GM19023 (cell line): ENCODE results near the gene TMEM30A.
A peak's percentile ranks its signal among the peaks of the same experiment; 100 is the strongest.

ENCODE experiments used
- ATAC-seq: cut with Tn5 transposase; IDR thresholded peaks from one replicate; pipeline ENCODE4 v1.9.1; 2021; ENCODE audit warnings: mild to moderate bottlenecking, moderate library complexity; ENCODE audit not compliant: unreplicated experiment

Gene TMEM30A

GRCh38 chr6:75284632-75285282 lies at the start of gene TMEM30A:
Gene TMEM30A (minus strand): TSS chr6:75284792. CDS start chr6:75284638, 154 bp downstream.
- peak; percentile 90 for ATAC-seq

- no peak for ATAC-seq
These were observed 49.1 kb upstream of the TMEM30A start for GRCh38 chr6:75333676-75334200.

GRCh38 chr6:75331151-75331550 lies 46.6 kb upstream of the TMEM30A start:
- no peak for ATAC-seq

- ATAC-seq = no peak
These were observed 45.1 kb upstream of the TMEM30A start for GRCh38 chr6:75329703-75330102.

- ATAC-seq = no peak
These were observed 43.2 kb upstream of the TMEM30A start for GRCh38 chr6:75327807-75328206.

GRCh38 chr6:75326557-75327258 lies 42.1 kb upstream of the TMEM30A start:
- no peak for ATAC-seq

- no peak for ATAC-seq
These were observed 34.3 kb upstream of the TMEM30A start for GRCh38 chr6:75318900-75319299.

- ATAC-seq = no peak
These were observed 33.1 kb upstream of the TMEM30A start for GRCh38 chr6:75317503-75318206.

GRCh38 chr6:75315978-75316377 lies 31.4 kb upstream of the TMEM30A start:
- ATAC-seq = no peak

- ATAC-seq = no peak
These were observed 23.8 kb upstream of the TMEM30A start for GRCh38 chr6:75308250-75308988.

GRCh38 chr6:75307364-75308004 lies 22.9 kb upstream of the TMEM30A start:
- no peak for ATAC-seq

- ATAC-seq = no peak
These were observed 21.5 kb upstream of the TMEM30A start for GRCh38 chr6:75306064-75306463.

GRCh38 chr6:75305573-75305972 lies 21.0 kb upstream of the TMEM30A start:
- no peak for ATAC-seq

- no peak for ATAC-seq
These were observed 17.7 kb upstream of the TMEM30A start for GRCh38 chr6:75302280-75302679.

- ATAC-seq = no peak
These were observed 16.9 kb upstream of the TMEM30A start for GRCh38 chr6:75301537-75301936.

- no peak for ATAC-seq
These were observed 16.5 kb upstream of the TMEM30A start for GRCh38 chr6:75301088-75301487.

- ATAC-seq = no peak
These were observed 15.9 kb upstream of the TMEM30A start for GRCh38 chr6:75300531-75300855.

- no peak for ATAC-seq
These were observed 15.4 kb upstream of the TMEM30A start for GRCh38 chr6:75299801-75300530.

GRCh38 chr6:75296811-75297779 lies 12.5 kb upstream of the TMEM30A start:
- ATAC-seq = peak; percentile 64
